ENCODE results near the gene GOLT1A.

- TF ChIP-seq CTCF (IDR thresholded peaks at IDR 0.05) = no peak
- TF ChIP-seq ZFX (IDR thresholded peaks at IDR 0.05; ENCODE audit: borderline replicate concordance) = no peak
Observed at GRCh38 chr1:204251286-204251685, 37.5 kb upstream of the GOLT1A start.

Data from 22Rv1 (cell line).